NCI-H774 (cell line): ENCODE measurements around the gene GPRIN1.
"Not testable (repeated sequence)": the region's sequence is repeated elsewhere in the genome, so short reads cannot be mapped to it uniquely, and the experiment has no call there.

Experiments
- DNase-seq: peaks from one replicate; lab custom pipeline; 2025; lab: John Stamatoyannopoulos, UW

GPRIN1 gene

DNA sequence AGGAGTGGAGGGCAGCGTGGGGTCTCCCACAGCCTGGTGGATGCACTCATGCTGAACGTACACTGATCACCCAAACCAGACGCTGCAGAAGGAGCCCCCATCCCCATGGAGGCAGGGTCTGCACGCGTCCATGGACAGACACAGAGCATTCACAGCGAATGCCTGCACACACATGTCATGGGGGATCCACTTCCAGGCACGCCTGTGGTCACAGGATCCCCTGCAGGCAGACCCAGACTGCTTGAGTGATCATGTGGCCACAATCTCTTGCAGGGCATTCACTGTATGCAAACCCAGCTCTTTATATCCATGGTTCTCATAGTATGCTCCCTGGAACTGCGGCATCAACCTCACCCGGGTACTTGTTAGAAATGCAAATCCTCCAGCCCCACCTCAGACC lies 15.0 kb upstream of the GPRIN1 start:
- no peak for DNase-seq

DNA sequence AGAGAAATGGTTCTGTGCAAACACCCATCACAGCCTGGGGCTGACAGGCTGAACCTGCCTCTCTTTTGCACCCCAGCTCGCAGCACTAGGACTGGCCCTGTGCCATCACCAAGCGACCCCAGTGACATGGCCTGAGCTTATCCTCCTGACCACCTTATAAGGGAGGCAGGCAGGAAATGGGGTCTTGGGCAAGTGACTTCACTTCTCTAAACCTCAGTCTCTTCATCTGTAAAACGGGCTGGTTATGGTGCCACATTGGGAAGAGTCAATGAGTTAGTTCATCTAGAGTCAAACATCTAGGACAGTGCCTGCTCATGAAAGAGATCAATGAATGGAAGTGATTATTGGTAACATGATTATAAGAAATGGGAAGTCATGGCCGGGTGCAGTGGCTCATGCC lies 14.2 kb upstream of the GPRIN1 start:
- no peak for DNase-seq

DNA sequence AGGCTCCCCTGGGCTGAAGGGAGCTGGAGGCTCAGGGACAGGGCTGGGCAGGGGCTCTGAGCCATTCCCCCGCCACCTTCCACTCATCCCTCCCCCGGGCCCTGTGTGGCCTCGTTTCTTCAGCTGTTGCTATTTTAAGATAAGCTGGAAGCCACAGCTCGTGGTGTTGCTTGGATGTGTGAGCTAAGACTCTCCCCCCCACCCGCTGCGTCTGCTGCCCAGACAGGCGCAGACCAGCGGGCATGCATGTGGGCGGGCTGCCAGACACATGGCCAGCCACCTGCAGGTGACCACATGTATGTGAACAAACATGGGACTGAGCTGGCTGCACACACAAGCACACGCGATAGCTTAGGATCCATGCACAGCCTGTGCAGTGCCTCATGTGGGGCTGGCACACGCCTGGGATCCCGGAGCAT lies 11.7 kb upstream of the GPRIN1 start:
- DNase-seq = no peak

DNA sequence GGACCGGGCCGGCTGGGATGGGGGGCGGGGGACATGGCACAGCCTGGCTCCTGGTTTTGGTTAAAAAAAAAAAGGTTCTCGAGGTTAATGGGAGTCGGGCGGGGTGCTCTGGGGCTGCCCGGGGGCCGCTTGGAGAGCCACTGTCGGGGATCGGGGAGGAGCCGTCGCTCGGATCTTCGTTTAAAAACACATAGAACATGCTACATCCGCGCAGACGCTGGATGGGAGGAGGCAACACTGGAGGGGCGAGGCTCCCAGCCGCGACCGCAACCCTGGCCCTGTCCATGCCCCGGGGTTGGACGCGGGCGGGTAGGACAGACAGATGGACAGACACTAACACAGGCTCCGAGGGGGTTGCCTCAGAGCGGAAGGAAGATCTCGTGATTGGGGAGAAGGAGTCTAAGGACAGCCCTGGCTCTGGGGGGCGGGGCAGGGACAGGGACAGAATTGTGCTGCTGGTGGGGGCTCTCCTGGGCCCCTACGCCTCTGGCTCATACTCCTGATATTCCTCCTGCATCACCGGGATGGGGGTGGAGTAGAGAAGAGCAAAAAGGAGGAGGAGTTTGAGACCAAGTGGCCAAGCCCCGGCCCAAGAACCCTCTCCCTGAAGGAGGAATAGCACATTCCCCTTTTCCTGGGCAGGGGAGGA lies 10.5 kb upstream of the GPRIN1 start:
- no peak for DNase-seq

DNA sequence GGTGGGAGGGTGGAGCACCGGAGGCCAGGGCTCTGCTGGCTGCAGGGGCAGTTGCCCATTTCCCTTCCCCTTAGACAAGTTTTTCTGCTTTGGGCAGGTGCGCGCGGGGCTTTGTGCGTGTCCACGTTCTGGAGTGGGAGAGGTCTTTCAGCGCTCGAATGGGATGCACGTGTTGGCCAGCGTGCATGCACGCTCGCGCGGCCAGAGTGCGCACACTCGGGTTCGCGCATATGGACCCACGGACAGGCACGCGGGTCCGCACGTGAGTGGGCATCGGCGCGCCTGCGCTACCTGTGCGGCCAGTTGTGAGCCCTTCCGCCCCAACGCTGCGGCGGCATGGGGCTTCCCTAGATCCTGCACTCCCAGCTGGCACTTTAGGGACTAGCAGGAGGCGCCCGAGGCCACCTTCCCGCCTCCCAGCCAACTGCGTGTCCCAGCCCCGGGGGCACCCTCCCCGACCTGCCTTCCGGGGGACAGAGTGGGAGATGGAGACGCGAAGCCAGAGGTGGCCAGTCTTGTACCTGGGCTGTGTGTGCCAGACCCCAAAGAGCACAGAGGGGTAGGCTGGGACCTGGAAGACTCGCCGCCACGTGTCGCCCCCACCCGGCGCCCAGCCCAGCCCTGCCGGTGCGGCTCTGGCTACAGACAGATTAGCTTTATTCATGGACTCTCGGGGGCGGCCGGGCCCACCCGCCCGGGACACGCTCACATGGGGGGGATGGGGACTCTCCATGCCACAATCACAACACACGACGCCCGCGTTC lies 9.8 kb upstream of the GPRIN1 start:
- DNase-seq = no peak

DNA sequence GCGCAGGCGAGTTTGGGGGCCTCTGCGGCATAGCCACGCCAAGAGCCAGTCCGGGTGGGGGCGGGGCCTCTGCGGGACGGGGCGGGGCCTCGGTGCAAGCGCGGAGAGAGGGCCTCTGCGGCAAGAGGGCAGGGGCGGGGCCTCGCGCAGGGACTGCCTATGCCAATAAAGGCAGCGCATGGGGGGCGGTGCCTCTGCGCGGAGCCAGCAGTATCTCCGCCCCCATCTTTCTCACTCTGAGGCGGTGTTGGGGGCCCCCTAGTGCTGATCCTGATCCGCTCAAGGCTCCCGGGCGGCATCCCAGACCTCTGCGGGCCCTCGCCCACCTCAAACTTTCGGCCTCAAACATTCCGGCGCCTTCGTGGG lies 9.2 kb upstream of the GPRIN1 start:
- DNase-seq = no peak

DNA sequence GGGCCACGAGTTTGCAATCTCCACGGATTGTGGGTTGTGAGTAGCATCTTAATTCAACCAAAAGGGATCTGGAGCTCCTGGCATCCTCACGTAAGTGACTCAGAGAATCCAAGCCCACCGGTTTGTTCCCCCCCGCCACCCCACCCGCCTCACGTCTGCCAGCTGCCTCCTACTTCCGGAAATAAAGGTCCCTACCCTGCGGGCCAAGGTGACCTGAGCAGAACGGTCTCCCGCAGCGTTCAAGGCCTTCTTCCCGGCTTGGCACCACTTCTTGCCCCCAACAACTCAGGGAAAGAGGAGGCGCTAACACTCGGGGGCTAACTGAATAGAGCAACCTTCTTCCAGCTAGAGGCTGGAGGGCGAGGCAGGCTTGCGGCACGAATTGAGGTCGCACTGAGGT lies 8.8 kb upstream of the GPRIN1 start:
- DNase-seq = no peak

DNA sequence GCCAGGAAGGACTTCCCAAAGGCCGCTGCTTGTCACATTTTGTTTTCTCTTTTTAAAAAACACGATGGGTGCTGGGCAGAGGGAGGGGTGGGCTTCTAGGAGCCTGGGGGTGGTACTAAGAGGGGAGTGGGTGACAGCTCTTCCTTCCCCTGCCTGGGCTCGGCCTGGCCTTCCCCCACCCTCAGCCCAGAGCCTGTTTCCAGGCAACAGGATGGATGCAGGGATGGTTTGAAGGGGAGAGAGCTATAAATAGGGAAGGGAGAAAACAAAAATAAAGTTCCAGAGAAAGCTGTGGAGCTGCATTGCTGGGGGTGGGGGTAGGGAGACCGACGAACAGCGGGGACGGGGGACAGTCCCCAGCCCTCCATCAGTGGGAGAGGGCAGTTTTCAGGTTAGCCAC lies 6.6 kb upstream of the GPRIN1 start:
- no peak for DNase-seq

DNA sequence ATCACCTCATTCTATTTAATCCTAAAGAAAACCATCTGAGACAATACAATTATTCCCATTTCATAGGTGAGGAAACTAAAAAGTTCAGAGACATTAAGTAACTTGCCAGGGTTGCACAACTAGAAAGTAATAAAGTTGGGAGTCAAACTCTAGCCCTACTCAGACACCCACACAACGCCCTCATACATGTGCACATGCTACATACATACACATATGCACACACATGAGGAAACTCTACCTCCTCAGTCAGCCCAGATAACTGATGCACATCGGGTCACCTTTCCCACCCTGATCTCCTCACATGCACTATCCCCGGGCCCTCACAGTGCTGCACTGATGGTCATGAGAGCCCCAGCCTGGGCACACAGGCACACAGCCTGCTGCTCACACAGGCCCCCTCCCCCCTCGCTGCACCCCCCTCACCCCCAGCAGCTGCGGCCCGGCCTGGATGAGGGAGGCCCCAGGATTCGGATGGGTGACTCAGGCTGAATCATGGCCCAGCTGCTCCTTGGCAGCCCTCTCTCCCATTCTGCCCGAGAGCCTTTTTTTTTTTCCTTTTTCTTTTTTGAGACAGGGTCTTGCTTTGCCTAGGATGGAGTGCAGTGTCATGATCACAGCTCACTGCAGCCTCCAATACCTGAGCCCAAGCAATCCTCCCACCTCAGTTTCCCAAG lies 5.0 kb upstream of the GPRIN1 start:
- DNase-seq = no peak

DNA sequence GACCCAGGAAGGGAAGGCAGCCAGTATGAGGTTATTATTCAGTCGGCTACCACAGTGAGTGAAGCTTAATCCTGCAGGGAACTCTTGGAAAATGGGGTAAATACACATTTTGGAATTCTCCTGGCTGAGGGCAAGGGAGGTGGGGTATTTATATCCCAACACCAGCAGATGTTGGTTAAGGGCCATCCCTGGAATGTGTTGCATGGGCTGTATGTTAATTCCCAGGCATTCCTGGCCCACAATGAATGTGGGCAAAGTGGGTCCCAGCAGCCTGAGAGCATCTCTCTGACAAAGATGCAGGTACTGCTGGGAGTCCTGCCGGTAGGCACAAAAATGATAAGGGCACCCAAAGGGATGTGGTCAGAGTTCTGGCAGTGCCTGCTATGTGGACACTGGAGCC lies 2.9 kb upstream of the GPRIN1 start:
- DNase-seq = no peak

DNA sequence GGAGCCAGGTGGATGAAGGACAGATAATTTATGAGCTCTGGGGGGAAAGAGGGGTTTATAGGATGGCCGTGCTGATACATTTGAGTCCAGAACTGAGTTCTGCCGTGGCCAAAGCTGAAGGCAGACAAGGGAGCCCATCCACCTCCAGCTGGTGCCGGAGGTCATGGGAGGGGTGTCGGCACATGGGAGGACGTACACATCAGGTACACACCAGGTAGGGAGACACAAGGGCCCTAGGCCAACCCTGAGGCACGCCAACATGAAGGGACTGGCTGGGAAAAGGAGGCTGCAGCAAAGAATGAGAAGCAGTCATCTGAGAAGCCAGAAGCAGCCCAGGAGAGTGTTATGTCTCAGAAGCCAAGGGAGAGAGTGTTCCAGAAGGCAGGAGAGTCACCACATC lies 2.1 kb upstream of the GPRIN1 start:
- no peak for DNase-seq

DNA sequence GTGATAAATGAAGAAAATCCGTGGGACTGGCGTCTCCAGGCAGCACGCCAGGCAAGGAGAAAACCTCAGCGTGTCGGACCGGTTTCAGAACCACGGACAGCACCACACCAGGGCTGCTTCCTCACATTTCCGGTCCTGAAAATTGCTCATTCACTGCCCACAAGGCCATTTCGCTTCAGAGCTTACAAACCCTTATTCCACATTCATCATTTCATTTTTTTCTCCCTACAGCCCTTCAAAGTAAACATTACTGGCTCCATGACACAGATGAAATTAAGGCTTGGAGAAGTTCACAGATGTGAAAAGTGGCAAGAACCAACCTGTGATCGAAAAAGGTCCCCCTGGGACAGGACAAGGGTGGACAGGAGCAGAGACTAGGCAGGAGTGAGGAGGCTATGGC lies 1.5 kb upstream of the GPRIN1 start:
- DNase-seq = no peak

DNA sequence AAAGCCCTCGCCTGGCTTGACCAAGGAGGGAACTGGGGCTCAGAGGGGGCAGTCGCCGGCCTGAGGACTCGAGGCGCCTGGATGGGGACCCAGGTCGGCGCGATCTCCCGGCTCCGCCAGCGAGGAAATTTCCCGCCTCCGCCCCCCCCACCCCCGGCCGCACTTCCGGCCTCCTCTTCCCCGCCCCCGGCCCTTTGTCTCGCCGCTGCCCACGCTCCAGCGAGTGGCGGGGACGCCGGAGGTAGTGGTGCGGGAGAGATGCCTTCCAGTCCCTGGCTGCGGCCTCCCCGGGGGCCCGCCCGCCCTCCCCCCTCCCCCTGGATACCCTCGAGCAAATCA lies 448 bp upstream of the GPRIN1 start:
- DNase-seq = peak; percentile 37

DNA sequence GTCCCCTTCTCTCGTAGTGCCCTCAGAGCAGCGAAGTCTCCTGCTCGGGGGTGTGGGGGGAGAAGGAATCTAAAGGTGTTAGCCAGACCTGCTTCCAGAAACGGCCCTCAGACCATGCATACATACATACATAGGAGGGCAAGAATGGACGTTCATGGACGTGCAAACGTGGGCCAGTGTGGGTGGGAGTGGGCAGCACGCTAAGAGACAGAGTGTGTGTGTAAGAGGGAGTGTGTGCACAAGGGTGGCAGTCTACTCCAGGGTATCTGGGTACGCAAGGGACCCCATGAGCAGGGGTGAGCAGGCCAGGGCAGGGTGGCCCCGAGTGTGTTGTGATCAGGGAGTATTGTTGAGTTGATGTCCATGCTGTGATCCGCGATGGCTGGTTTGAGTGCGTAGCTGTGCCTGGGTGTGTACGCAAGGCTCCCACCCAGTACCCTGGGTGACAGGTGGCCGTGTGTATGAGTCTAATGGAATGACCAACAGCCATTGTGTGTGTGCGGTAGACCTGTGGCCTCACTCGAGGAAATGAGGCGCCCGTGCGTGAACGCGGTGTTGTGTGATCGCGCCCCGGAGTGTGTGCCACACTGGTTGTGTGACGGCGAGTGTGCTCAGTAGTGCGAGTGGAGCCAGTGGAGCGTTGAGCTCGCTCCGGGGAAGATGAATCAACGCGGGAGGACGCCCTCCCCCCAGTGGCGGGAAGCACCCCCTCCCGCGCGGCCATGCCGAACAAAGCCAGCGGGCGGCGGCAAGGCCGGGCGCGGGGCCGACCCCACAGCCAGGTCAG lies 826 bp downstream of the GPRIN1 start:
- no peak for DNase-seq

DNA sequence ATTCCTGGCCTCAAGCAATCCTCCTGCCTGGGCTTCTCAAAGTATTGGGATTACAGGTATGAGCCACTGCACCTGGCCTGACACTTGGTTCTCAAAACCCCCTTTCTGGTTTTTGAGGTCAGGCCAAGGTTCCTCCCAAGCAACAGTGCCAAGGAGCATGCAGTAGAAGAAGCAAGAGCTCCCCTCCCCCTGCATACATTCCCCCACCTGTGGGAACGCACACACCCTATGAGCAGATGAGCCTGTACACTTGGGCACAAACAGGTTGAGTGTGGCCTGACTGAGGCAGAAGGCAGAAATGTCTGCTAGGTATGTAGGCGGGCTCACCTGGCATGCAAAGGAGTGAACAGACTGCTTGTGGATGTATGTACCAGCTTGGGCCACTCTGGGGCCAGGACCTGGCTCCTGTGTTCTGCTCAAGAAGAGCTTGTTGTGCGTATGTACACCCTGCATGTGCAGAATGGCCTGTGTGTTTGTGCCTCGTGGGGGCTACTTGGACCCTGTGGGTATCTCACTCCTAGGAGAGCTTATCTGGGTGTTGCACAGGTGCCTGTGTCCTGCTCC lies 1.7 kb downstream of the GPRIN1 start:
- DNase-seq = no peak

DNA sequence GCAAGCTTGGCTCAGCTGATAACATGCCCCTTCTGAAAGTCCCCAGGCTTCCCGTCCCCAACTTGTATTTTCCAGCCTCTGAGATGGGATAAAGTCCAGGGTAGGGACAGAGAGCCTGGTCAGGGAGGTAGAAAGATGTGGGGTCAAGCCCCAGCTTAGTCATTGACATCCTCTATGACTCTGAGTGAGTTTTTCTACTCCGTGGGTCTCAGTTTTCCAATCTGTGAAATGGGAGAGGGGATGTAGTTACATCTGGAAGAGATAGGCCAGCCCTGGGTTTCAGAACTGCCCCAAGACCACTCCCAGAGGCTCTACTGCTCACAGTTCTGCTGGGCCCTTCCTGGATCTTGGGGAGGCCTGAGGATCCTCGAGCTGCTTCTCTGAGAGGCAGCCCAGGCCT lies 3.1 kb downstream of the GPRIN1 start:
- DNase-seq = no peak

DNA sequence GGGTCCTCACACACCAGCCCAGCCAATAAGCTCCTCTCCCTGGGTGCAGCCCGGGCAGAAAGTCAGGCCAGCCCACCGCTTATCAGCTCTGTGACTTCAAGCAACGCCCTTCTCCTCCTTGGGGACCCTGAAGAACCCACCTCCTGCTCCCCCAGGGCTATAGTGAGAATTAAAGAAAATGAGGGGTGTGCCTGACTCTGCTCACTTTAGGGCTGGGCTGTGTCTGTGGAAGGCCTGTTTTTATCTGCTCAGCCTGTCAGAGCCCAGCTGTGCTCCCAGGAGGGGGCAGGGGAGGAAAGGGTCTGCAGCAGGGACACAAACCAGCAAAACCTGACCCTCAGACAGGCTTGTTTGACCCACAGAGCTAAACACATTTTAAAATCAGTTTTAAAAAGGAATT lies 3.9 kb downstream of the GPRIN1 start:
- DNase-seq = no peak

DNA sequence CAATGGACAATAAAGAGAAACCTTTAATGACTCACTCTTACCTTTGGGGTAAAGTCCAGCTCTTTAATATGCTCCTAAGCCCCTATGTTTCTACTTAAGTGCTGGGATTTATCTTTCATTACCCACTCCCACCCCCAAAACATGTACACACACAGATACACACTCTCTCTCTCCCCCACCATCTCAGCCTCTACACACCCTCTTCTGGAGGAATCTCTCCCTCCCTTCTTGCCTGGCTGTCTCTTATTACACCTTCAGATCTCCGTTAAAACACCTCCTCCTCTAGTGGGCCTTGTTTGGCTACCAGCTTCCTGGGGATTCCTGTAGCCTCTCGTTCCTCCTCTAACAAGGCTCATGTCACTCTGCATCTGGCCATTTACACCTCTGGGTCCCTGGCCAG lies 6.9 kb downstream of the GPRIN1 start:
- DNase-seq = no peak

DNA sequence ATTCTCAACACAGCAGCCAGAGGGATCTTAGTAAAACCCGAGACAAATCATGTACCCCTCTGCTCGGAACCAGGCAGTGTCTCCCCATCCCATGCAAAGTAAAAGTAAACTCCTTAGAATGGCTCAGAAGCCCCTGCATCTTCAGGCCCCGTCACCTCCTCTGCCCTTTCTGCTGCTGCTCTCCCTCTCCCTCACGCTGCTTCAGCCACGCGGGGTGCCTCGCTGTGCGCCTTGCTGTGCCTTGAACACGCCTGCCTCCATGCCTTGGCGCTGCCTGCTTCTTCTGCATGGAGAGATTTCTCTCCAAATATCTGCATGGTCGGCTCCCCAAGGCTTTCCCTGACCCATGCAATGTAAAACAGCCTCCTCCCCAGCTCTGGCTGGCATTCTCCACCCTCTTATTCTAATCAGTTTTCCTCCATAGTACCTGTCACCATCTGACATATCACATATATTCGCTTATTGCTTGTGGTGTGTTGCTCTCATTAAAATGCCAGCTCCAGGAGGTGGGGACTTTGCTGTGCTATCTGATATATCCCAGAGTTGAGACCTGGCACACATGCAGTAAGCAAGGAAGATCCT lies 8.0 kb downstream of the GPRIN1 start:
- DNase-seq = no peak

DNA sequence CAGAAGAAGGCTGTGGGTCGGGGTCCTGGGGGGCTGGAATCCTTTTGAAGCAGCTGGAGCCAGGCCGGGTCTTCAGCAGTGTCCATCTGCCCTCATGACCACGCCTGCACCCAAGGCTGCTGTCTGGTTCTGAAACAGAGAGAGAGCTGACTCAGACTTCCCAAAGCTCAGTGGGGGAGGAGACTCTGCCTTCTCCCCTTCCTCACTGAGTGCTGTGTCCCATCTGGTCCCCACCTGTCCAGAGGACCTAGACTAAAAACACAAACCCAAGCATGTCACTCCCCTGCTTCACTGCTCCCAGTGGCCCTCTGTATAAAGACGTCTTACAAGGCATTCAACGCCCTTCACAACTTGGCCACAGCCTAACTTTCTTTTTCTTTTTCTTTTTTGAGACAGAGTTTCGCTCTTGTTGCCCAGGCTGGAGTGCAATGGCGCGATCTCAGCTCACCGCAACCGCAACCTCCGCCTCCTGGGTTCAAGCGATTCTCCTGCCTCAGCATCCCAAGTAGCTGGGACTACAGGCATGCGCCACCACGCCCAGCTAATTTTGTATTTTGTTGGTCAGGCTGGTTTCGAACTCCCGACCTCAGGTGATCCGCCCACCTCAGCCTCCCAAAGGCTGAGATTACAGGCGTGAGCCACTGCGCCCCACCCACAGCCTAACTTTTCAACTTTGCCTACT lies 10.1 kb downstream of the GPRIN1 start:
- DNase-seq = not testable (repeated sequence)
